Progenitor cell of endocrine pancreas (in vitro differentiated cells): Measurements from ENCODE around the gene RUNX2. TPM values are rescaled to one million over a fixed set of nuclear protein-coding genes. Genes with fewer than 3 reads are reported as not detected.

Experiments
- DNase-seq: peaks from one replicate; pipeline ENCODE4 v3.0.0; 2021; ENCODE audit warnings: low spot score; ENCODE audit not compliant: unreplicated experiment
- H3K27ac Mint-ChIP-seq: 2 replicates; pipeline ENCODE4 v1.8.0; 2021; ENCODE audit warnings: mild to moderate bottlenecking, moderate library complexity, mixed read lengths
- H3K27me3 Mint-ChIP-seq: 2 replicates; pipeline ENCODE4 v1.8.0; 2021; ENCODE audit warnings: mixed read lengths
- H3K36me3 Mint-ChIP-seq: 2 replicates; pipeline ENCODE4 v1.8.0; 2022; ENCODE audit warnings: mixed read lengths; ENCODE audit not compliant: insufficient read depth
- H3K4me1 Mint-ChIP-seq: 2 replicates; pipeline ENCODE4 v1.8.0; 2021; ENCODE audit warnings: low read depth, mixed read lengths
- H3K4me3 Mint-ChIP-seq: 2 replicates; pipeline ENCODE4 v1.8.0; 2021; ENCODE audit warnings: low read depth, mild to moderate bottlenecking, moderate library complexity, mixed read lengths
- H3K9me3 Mint-ChIP-seq: 2 replicates; pipeline ENCODE4 v1.8.0; 2021; ENCODE audit warnings: low read depth, mixed read lengths
- CTCF ChIP-seq: fragments of 200-600 bp; sonication (generic); IDR thresholded peaks from one replicate; pipeline ENCODE4 v1.5.0; 2021; ENCODE audit warnings: antibody characterized with exemption, mild to moderate bottlenecking; ENCODE audit not compliant: unreplicated experiment
- total RNA-seq: library from RNA; stranded (reverse); gene quantifications from 2 replicates; pipeline ENCODE4 v1.2.1, GENCODE V29; 2021

The RUNX2 gene
- total RNA-seq, 1 donor from 2014 or later, result 0.46 TPM

GRCh38 chr6:45514454-45515230 lies 186.5 kb downstream of the RUNX2 start:
- Mint-ChIP-seq H3K36me3 (no peaks in the 10 kb centered on the region), H3K9me3 (no peaks in the 10 kb centered on the region)
- no peak for TF ChIP-seq CTCF

GRCh38 chr6:45518013-45518720 lies 190.0 kb downstream of the RUNX2 start:
- H3K27ac Mint-ChIP-seq, result no peak overlapping the region
- H3K4me1 Mint-ChIP-seq, result peaks cover 8% of the 10 kb centered on the region
- H3K4me3 Mint-ChIP-seq, result no peak overlapping the region
- no peaks in the 10 kb centered on the region for H3K27me3 Mint-ChIP-seq
- no peak for DNase-seq
- no peaks in the 10 kb centered on the region for H3K9me3 Mint-ChIP-seq
- no peak for TF ChIP-seq CTCF
- no peaks in the 10 kb centered on the region for H3K36me3 Mint-ChIP-seq

More at GRCh38 chr6:45514454-45515230, 186.5 kb downstream of the RUNX2 start:
- Mint-ChIP-seq H3K4me3 (no peak overlapping the region), H3K27ac (no peak overlapping the region), H3K4me1 (peaks cover 2% of the 10 kb centered on the region), H3K27me3 (no peaks in the 10 kb centered on the region)
- DNase-seq, result no peak

GRCh38 chr6:45521226-45521625 lies 193.1 kb downstream of the RUNX2 start:
- no peaks in the 10 kb centered on the region for H3K27me3 Mint-ChIP-seq
- no peak for TF ChIP-seq CTCF
- no peaks in the 10 kb centered on the region for H3K9me3 Mint-ChIP-seq
- peaks cover 6% of the 10 kb centered on the region for H3K4me1 Mint-ChIP-seq
- no peak for DNase-seq
- H3K36me3 Mint-ChIP-seq, result no peaks in the 10 kb centered on the region
- H3K27ac Mint-ChIP-seq, result no peak overlapping the region
- H3K4me3 Mint-ChIP-seq, result no peak overlapping the region

- Mint-ChIP-seq H3K27ac (no peak overlapping the region), H3K4me1 (peaks cover 6% of the 10 kb centered on the region)
These were observed 194.4 kb downstream of the RUNX2 start for GRCh38 chr6:45522486-45522885.

More at GRCh38 chr6:45522486-45522885, 194.4 kb downstream of the RUNX2 start:
- H3K4me3 Mint-ChIP-seq, result no peak overlapping the region
- DNase-seq, result no peak
- no peaks in the 10 kb centered on the region for H3K27me3 Mint-ChIP-seq
- H3K9me3 Mint-ChIP-seq, result no peaks in the 10 kb centered on the region
- TF ChIP-seq CTCF, result no peak
- H3K36me3 Mint-ChIP-seq, result no peaks in the 10 kb centered on the region
